T-helper 1 cell (primary cell): ENCODE data around the gene ERN1.
"Not testable (repeated sequence)": the region's sequence is repeated elsewhere in the genome, so short reads cannot be mapped to it uniquely, and the experiment has no call there.

Source experiments
- DNase-seq, 5 donors: peaks; one replicate each; pipeline ENCODE4 v3.0.0-alpha.2; 2012 to 2020
- total RNA-seq, 4 donors: gene quantifications; one replicate each; lab custom pipeline; 2026; lab: John Stamatoyannopoulos, UW

Gene ERN1
- total RNA-seq: 180 to 427 (median 296) reads per million in 4 donors

- DNase-seq: peak; percentile 85 to 93 (median 90)
These were observed at the start of gene ERN1 for GRCh38 chr17:64129765-64130558. ERN1 (minus strand) TSS chr17:64130144; CDS start chr17:64130029, 115 bp downstream.

GRCh38 chr17:64179024-64179423 lies 49.1 kb upstream of the ERN1 start:
- DNase-seq: not testable (repeated sequence)

GRCh38 chr17:64178011-64178825 lies 48.3 kb upstream of the ERN1 start:
- no peak for DNase-seq

- DNase-seq: no peak
These were observed 47.5 kb upstream of the ERN1 start for GRCh38 chr17:64177311-64178010.

- no peak for DNase-seq
These were observed 46.6 kb upstream of the ERN1 start for GRCh38 chr17:64176556-64176955.

GRCh38 chr17:64174686-64175456 lies 44.9 kb upstream of the ERN1 start:
- no peak for DNase-seq

DNA sequence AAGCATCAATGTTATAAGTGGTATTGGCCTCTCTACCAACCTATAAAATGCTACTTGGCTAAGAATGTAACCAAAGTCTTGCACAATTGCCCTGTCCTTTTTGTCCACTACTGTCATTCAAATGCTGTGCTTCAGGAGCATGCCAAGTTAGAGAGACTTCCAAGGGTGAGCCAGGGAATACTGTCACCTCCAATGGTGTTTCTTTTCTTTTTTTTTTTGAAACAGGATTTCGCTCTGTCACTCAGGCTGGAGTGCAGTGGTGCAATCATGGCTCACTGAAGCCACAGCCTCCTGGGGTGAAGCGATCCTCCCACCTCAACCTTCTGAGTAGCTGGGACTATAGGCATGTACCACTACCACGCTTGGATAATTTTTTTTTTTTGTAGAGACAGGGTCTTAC lies 43.7 kb upstream of the ERN1 start:
- no peak for DNase-seq

DNA sequence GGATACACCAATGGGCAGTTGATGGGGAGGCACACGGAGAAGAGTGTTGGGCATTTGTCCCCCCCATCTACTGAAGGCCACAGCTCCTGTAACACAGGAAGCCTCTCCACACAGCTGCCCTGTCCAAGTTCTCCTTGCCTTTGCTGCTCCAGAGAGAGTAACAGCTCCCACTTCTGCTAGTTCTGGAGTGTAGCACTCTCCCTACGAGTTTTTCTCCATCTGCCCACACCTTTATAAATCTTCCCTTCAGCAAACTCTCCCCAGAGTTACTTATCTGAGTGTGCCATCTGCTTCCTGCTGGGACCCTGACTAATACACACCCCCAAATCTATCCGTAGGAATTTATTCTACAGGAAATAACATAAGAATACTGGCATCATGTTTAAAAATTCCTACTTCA lies 42.6 kb upstream of the ERN1 start:
- DNase-seq: no peak

GRCh38 chr17:64171041-64171440 lies 41.1 kb upstream of the ERN1 start:
- DNase-seq: no peak

DNA sequence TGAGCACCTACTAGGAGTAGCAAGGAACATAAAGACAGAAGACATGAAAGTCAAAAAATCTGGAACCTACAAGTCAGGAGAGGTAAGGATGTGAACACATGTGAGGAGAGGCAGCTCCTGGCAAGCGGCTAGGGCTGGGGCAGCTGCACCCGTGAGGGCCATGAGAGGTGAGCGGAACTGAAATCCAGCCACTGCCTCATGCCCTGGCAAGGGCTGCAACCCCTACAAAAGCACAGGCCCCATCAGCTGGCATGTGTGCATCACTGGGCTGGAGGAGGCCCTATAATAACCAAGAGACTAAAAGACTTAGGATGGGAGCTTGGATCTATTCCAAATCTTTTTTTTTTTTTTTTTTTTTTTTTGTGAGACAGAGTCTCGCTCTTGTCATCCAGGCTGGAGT lies 40.3 kb upstream of the ERN1 start:
- no peak for DNase-seq

DNA sequence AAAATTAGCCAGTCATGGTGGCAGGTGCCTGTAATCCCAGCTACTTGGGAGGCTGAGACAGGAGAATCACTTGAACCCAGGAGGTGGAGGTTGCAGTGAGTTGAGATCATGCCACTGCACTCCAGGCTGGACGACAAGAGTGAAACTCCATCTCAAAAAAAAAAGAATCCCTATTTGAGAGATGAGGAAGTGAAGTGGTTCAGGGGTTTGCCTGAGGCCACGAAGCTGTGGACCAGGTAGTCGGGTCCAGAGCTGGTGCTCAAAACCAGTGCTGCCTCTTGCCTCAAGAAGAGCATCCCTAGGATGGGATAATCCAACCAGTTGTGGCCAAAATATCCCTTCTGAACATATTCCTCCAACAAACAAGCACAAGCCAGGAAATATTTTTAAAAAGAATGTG lies 37.7 kb upstream of the ERN1 start:
- DNase-seq: not testable (repeated sequence)

DNA sequence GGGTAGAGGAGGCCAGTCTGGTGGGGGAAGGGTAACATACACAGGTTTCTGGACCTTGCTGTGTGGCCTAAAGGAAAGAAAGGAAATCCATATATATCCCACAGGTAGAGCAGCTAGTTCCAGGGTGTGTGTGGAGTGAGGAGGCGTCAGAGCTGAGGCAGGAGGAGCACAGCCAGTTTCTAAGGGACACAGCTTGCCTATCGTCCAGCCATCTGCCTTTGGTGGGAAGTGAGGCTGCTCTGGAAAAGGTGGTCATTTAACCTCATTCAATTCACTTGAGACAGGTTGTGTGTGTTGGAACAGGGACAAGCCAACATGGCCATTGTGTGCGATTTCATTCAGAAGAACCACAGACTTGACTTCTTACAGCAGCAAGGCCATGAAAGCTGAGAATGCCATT lies 36.9 kb upstream of the ERN1 start:
- DNase-seq: no peak

DNA sequence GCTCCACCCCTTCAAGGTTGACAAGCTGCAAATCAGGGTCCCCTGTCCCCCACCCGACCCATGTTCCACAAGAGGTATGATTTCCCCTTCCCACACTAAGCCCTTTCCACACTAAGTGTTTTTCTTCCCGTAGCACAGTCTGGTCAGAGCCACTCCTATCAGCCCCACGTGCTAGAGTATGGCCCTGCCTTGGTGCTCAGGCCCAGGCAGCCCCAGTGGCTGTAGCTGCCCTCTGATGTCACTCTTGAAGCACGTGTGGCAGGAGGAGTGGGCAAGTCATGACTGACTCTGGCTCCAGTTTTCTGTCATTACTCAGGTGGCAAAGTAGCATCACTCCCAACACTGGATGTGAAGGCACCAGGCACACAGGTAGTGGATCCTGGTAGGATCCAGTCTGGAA lies 35.4 kb upstream of the ERN1 start:
- DNase-seq: no peak

GRCh38 chr17:64164596-64165285 lies 34.8 kb upstream of the ERN1 start:
- no peak for DNase-seq

DNA sequence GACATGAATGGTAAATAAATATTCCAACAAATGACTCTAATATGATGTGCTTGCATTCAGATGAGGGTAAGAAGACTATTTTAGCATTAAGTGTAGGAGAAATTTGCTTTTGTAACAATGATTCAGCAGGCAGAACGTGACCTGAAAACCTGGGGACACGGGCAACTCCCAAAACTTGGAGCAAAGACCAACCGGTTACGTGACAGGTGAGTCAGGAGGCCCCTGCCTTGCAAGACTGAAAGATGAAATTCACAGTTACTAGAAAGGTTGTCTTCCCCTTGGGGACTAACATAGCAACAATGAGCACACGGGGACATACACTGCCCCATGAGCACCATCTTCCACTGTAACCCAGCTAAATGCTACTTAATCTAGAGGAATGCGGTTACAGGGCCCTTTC lies 33.5 kb upstream of the ERN1 start:
- DNase-seq: no peak

GRCh38 chr17:64162554-64162953 lies 32.6 kb upstream of the ERN1 start:
- DNase-seq: no peak

DNA sequence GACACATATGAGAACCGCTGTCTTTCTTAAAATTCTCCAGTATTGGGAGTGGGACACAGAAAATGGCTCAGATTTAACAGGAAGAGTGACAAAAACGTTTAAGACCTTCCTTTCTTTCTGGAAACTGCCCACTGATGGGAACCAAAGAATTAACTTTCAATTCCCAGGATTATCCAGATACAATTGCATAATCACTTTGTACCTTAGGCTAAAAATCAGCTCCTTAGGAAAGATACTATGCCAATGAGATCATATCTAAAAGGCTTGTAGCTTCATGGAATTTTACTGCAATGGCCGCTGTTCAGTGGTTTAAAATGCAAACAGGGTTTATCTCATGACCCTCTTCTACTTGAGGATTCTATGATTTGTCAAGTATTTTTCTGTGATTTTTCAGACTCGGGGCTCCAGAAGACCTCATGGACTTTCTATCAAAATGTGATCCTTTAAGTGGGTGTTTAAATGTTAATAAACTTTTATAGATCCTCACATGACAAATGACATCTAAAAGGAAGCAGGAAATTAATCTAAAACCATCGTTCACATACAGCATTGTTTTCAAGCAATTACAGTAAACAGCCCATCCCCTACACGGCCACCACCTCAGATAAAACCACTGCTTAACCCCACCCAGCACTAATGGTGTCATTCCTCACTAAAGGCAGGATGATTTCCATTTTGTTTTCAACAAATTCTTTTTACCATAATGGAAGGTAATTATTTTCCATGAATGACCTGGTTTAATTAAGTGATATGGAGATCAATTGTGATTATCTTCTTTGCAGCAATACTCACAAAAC lies 31.6 kb upstream of the ERN1 start:
- no peak for DNase-seq

- DNase-seq: no peak
These were observed 30.4 kb upstream of the ERN1 start for GRCh38 chr17:64160378-64160777.

DNA sequence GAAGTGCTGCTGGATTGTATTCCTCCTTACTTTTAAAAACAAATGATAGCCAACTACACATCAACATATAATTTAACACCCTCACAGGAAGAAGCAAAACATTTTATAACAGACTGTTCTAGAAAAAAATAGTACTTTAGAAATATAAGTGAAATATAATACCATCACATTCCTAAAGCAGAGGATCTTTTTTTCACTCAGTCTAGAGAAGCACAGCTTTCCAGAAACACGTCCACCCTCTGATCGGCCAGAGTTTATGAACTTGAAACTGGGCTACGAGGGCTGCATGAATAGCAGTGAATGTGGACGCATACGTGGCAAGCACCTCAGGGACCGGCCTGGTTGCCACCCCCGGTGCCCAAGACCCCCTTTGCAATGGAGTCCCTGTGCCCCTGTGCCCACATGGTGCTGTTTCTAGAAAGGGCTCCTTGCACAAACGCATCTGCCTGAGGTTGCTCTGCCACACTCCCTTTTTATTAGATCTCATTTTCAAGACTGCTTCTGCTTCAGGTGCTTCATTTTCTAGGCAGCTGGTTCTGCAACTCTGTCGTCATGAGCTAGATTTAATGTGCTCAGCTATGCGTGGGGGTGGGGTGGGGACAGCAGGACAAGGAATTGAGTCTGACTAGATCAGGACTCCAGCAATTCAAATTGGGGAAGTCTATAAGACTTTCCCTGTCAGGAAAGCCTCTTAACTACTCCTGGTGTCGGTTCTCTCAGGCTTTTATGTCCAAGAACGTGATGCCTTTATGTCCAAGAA lies 29.1 kb upstream of the ERN1 start:
- DNase-seq: no peak

- DNase-seq: no peak
These were observed 28.5 kb upstream of the ERN1 start for GRCh38 chr17:64158406-64158805.
